ENCODE results near the gene TOMM40. TPM values are rescaled to one million over a fixed set of nuclear protein-coding genes. Genes with fewer than 3 reads are reported as not detected.

Gene TOMM40
- total and polyA plus RNA-seq, 9 of the 15 experiments (the other 6 are each of a cell fraction or from before 2014, with no cell fraction given) = 0.89 to 290 (median 160) TPM

- no peak for TF ChIP-seq UBTF (IDR thresholded peaks at IDR 0.05; ENCODE audit: borderline replicate concordance in 1 of 2, low read depth in 2 of 2, low read length in 2 of 2)
- TF ChIP-seq ZNF133 (CRISPR knock-in tag; IDR thresholded peaks at IDR 0.05) = no peak
- peak; percentile 91 for TF ChIP-seq GABPB1 (CRISPR knock-in tag; IDR thresholded peaks at IDR 0.05)
- peak; percentile 90 for TF ChIP-seq CREM (IDR thresholded peaks at IDR 0.05; ENCODE audit: low read depth)
- 0 out of 2 replicates have a peak, but pooled peaks have one; percentile 52 for TF ChIP-seq RREB1 (CRISPR knock-in tag; IDR thresholded peaks at IDR 0.05)
- TF ChIP-seq SIN3A (IDR thresholded peaks at IDR 0.05; ENCODE audit: borderline replicate concordance in 2 of 2, control insufficient read depth in 1 of 2, low read depth in 2 of 2, low read length in 2 of 2) = peak in 1 of 2 experiments; percentile 63; a peak in 1 of 4 replicates
- peak; percentile 46; the same call in 1 of the 2 replicates for TF ChIP-seq EP300 (IDR thresholded peaks at IDR 0.05; ENCODE audit: low read length)
- TF ChIP-seq ZNF143 (CRISPR knock-in tag; IDR thresholded peaks at IDR 0.05) = peak; percentile 91
- peak; percentile 88 for TF ChIP-seq EHMT2 (IDR thresholded peaks at IDR 0.05)
- peak; percentile 76 for TF ChIP-seq E2F8 (IDR thresholded peaks at IDR 0.05; ENCODE audit: low read depth, partially characterized antibody)
- peak; percentile 98; the same call in 1 of the 2 replicates for TF ChIP-seq SP1 (CRISPR knock-in tag; IDR thresholded peaks at IDR 0.05)
- no peak for TF ChIP-seq BHLHE40 (IDR thresholded peaks at IDR 0.05; ENCODE audit: low read length)
- peak; percentile 91 for TF ChIP-seq TBP (optimal IDR thresholded peaks at IDR 0.05; ENCODE audit: low read depth, low read length)
- peak; percentile 93 for TF ChIP-seq FOS (IDR thresholded peaks at IDR 0.05; ENCODE audit: extremely low read depth, insufficient read length)
- peak; percentile 6; the same call in 1 of the 2 replicates for TF ChIP-seq TOE1 (IDR thresholded peaks at IDR 0.05; ENCODE audit: borderline replicate concordance)
- no peak for TF ChIP-seq TOE1 (CRISPR knock-in tag; IDR thresholded peaks at IDR 0.05; ENCODE audit: borderline replicate concordance, low read depth)
- peak; percentile 70 for TF ChIP-seq CREB1 (IDR thresholded peaks at IDR 0.05)
- TF ChIP-seq CREB1 (CRISPR knock-in tag; IDR thresholded peaks at IDR 0.05) = peak; percentile 68
Measured at GRCh38 chr19:44890366-44891015, 563 bp upstream of the TOMM40 start (continued).

Measured in K562 (cell line).